HG02798 (cell line): ENCODE measurements around the gene RALY.

ENCODE experiments used
- ATAC-seq: cut with Tn5 transposase; IDR thresholded peaks from one replicate; pipeline ENCODE4 v1.9.1; 2021; ENCODE audit warnings: mild to moderate bottlenecking; ENCODE audit not compliant: unreplicated experiment, poor library complexity

Gene RALY

GRCh38 chr20:34045930-34046725 lies 52.4 kb downstream of the RALY start:
- ATAC-seq = no peak

- no peak for ATAC-seq
Measured at GRCh38 chr20:34047010-34047687, 53.4 kb downstream of the RALY start.

- ATAC-seq = no peak
Measured at GRCh38 chr20:34047917-34048316, 54.2 kb downstream of the RALY start.

- ATAC-seq = no peak
Measured at GRCh38 chr20:34049389-34049788, 55.7 kb downstream of the RALY start.

- no peak for ATAC-seq
Measured at GRCh38 chr20:34049897-34050695, 56.4 kb downstream of the RALY start.

GRCh38 chr20:34052414-34052813 lies 58.7 kb downstream of the RALY start:
- no peak for ATAC-seq

- ATAC-seq = no peak
Measured at GRCh38 chr20:34055290-34055689, 61.6 kb downstream of the RALY start.

- ATAC-seq = no peak
Measured at GRCh38 chr20:34058831-34059230, 65.1 kb downstream of the RALY start.

- ATAC-seq = no peak
Measured at GRCh38 chr20:34060970-34061369, 67.3 kb downstream of the RALY start.

- peak; percentile 44 for ATAC-seq
Measured at GRCh38 chr20:34061695-34062094, 68.0 kb downstream of the RALY start.

GRCh38 chr20:34062570-34063482 lies 69.1 kb downstream of the RALY start:
- no peak for ATAC-seq

GRCh38 chr20:34064286-34064685 lies 70.6 kb downstream of the RALY start:
- no peak for ATAC-seq

GRCh38 chr20:34065260-34065659 lies 71.5 kb downstream of the RALY start:
- ATAC-seq = no peak

- no peak for ATAC-seq
Measured at GRCh38 chr20:34066476-34067090, 72.9 kb downstream of the RALY start.

- ATAC-seq = no peak
Measured at GRCh38 chr20:34068001-34068400, 74.3 kb downstream of the RALY start.

- ATAC-seq = peak; percentile 85
Measured at GRCh38 chr20:34069341-34070078, 75.8 kb downstream of the RALY start.

- ATAC-seq = no peak
Measured at GRCh38 chr20:34070079-34070439, 76.3 kb downstream of the RALY start.

GRCh38 chr20:34070859-34071258 lies 77.1 kb downstream of the RALY start:
- no peak for ATAC-seq

- ATAC-seq = no peak
Measured at GRCh38 chr20:34072076-34072475, 78.4 kb downstream of the RALY start.
